H7 (cell line): ENCODE results near the gene HRAS. TPM values are rescaled to one million over a fixed set of nuclear protein-coding genes. Genes with fewer than 3 reads are reported as not detected.

Source experiments
- DNase-seq: peaks from one replicate; pipeline ENCODE4 v3.0.0; 2012
- H3K27me3 ChIP-seq: 2 replicates; pipeline ENCODE4 v1.6.0; 2011; ENCODE audit warnings: mild to moderate bottlenecking, low read length; ENCODE audit not compliant: control insufficient read depth, insufficient read depth
- H3K36me3 ChIP-seq: replicated peaks from 2 replicates; pipeline ENCODE4 v1.5.1; 2011; ENCODE audit warnings: low read length; ENCODE audit not compliant: control insufficient read depth, insufficient read depth
- H3K4me3 ChIP-seq: 2 replicates; pipeline ENCODE4 v1.5.1; 2011; ENCODE audit warnings: low read depth, mild to moderate bottlenecking, control low read depth, low read length, moderate library complexity; ENCODE audit not compliant: insufficient read depth
- total RNA-seq: library from RNA; depleted of rRNA; stranded (reverse); fragments of >200 nt; shearing (Covaris generic); gene quantifications from 2 replicates; pipeline ENCODE4 v1.2.3, GENCODE V29; 2014

The HRAS gene
- total RNA-seq, 1 experiment from 2014 or later, result 57.9 TPM

GRCh38 chr11:560305-561147 lies 25.1 kb upstream of the HRAS start, which contains the start of the genes LMNTD2 and RASSF7:
Gene LMNTD2, minus strand, starts transcription at chr11:560738. Its CDS starts 22 bp downstream, at chr11:560716.
Gene RASSF7, plus strand, starts transcription at chr11:560970. Its CDS starts 799 bp downstream, at chr11:561769.
- peak within 1 kb of the TSS; percentile 77 for H3K4me3 ChIP-seq
- no peaks in the 10 kb centered on the region; the same call in 1 of the 2 replicates for H3K36me3 ChIP-seq
- peaks cover 37% of the 10 kb centered on the region for H3K27me3 ChIP-seq
- DNase-seq, result peak; percentile 100

- peak; percentile 79 for DNase-seq
- peaks cover 38% of the 10 kb centered on the region for H3K27me3 ChIP-seq
- H3K36me3 ChIP-seq, result no peaks in the 10 kb centered on the region; the same call in 1 of the 2 replicates
- H3K4me3 ChIP-seq, result peak overlapping the region; percentile 56
These were observed 24.4 kb upstream of the HRAS start for GRCh38 chr11:559712-560304.

GRCh38 chr11:559020-559620 lies 23.7 kb upstream of the HRAS start:
- no peak for DNase-seq
- H3K27me3 ChIP-seq, result peaks cover 38% of the 10 kb centered on the region
- no peak overlapping the region for H3K4me3 ChIP-seq
- H3K36me3 ChIP-seq, result no peaks in the 10 kb centered on the region; the same call in 1 of the 2 replicates

- H3K36me3 ChIP-seq, result no peaks in the 10 kb centered on the region; the same call in 1 of the 2 replicates
- no peak for DNase-seq
- peaks cover 38% of the 10 kb centered on the region for H3K27me3 ChIP-seq
- H3K4me3 ChIP-seq, result no peak overlapping the region
These were observed 23.1 kb upstream of the HRAS start for GRCh38 chr11:558503-558902.

- H3K36me3 ChIP-seq, result no peaks in the 10 kb centered on the region
- H3K27me3 ChIP-seq, result peaks cover 38% of the 10 kb centered on the region
- no peak for DNase-seq
- H3K4me3 ChIP-seq, result no peak overlapping the region
These were observed 22.2 kb upstream of the HRAS start for GRCh38 chr11:557328-558132.

GRCh38 chr11:556662-557256 lies 21.4 kb upstream of the HRAS start:
- no peak for DNase-seq
- peaks cover 38% of the 10 kb centered on the region for H3K27me3 ChIP-seq
- peak overlapping the region; percentile 72; the same call in 1 of the 2 replicates for H3K4me3 ChIP-seq
- H3K36me3 ChIP-seq, result no peaks in the 10 kb centered on the region

GRCh38 chr11:555780-556661 lies 20.6 kb upstream of the HRAS start:
- Histone ChIP-seq H3K27me3 (peaks cover 35% of the 10 kb centered on the region), H3K4me3 (peak overlapping the region; percentile 72), H3K36me3 (no peaks in the 10 kb centered on the region)
- peak; percentile 82 for DNase-seq

- Histone ChIP-seq H3K27me3 (peaks cover 35% of the 10 kb centered on the region), H3K4me3 (peak overlapping the region; percentile 72), H3K36me3 (no peaks in the 10 kb centered on the region)
- peak; percentile 85 for DNase-seq
These were observed 19.9 kb upstream of the HRAS start for GRCh38 chr11:555227-555779.

- peak; percentile 98 for DNase-seq
- Histone ChIP-seq H3K4me3 (peak overlapping the region; percentile 72), H3K27me3 (peaks cover 35% of the 10 kb centered on the region), H3K36me3 (no peaks in the 10 kb centered on the region)
These were observed 19.3 kb upstream of the HRAS start for GRCh38 chr11:554428-555226.

- Histone ChIP-seq H3K27me3 (peaks cover 34% of the 10 kb centered on the region), H3K36me3 (no peaks in the 10 kb centered on the region), H3K4me3 (no peak overlapping the region)
- no peak for DNase-seq
These were observed 18.6 kb upstream of the HRAS start for GRCh38 chr11:553988-554340.

GRCh38 chr11:553083-553987 lies 18.0 kb upstream of the HRAS start:
- no peak for DNase-seq
- Histone ChIP-seq H3K36me3 (no peaks in the 10 kb centered on the region), H3K27me3 (peaks cover 28% of the 10 kb centered on the region), H3K4me3 (no peak overlapping the region)
